HG03342 (cell line): ENCODE results near the gene PRR29.

ENCODE experiments used
- ATAC-seq: cut with Tn5 transposase; IDR thresholded peaks from one replicate; pipeline ENCODE4 v1.9.1; 2021; ENCODE audit warnings: mild to moderate bottlenecking, moderate library complexity; ENCODE audit not compliant: unreplicated experiment

Gene PRR29

DNA sequence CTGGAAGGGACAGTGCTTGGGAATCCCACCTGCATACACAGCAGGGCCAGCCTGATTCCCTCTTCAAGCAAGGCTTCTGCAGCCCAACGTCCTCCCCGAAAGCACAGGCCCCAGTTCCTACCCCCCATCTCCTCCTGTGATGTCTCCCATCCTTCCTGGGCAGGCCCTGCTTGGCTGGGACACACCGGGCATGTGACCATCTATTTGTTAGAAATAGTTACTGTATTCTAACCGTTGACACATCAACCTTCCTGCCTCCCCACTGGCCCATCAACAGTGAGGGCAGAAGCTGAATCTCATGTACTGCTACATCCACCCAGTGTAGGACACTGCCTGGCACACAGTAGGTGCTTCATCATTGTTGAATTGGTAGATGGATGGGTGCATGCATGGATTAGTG lies 10.7 kb downstream of the PRR29 start:
- ATAC-seq: no peak

DNA sequence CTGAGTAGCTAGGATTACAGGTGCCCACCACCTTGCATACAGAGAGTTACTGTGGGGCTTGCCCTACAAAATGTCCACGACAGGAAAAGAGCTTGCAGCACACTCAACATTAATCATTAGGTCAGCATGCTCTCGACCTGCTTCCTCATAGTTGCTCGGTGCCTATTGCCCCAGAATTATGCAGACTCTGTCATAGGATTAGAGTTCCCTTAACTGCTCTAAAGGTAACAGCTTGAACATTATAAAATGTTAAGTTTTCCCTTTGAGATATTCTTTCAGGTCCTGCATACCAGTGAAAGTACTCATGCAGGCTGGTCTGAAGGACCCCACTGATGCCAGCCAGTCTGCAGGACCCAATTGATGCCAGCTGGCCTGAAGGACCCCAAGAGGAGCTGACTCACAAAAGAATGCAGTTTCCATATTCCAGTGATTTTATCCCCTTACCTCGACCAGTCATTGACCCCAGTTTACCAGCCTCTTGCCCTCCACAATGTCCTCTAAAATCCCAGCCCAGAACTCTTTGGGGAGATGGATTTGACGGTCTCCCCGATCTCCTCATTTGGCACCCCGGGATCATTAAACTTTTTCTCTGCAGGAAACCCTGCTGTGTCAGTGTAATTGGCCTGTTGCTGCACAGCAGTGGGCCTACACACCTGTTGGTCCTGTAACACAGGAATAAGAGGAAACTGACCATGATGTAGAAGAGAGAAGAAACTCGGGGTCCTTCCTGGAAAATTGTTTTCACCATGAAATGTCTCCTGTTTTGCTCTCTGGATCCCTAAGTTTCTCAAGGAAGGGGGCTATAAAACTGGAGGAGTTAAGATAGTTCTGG lies 11.6 kb downstream of the PRR29 start:
- no peak for ATAC-seq

DNA sequence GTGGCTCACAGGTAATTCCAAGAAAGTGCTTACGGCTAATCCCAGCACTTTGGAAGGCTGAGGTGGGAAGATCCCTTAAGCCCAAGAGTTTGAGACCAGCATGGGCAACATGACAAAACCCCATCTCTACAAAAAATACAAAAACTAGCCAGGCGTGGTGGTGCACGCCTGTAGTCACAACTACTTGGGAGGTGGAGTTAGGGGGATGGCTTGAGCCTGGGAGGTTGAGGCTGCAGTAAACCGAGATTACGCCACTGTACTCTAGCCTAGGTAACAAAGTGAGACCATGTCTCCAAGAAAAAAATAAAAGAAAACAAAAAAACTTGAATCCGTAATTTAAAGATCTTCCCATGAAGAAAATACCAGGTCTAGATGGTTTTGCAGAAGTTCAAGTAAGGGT lies 17.3 kb downstream of the PRR29 start:
- ATAC-seq: no peak

DNA sequence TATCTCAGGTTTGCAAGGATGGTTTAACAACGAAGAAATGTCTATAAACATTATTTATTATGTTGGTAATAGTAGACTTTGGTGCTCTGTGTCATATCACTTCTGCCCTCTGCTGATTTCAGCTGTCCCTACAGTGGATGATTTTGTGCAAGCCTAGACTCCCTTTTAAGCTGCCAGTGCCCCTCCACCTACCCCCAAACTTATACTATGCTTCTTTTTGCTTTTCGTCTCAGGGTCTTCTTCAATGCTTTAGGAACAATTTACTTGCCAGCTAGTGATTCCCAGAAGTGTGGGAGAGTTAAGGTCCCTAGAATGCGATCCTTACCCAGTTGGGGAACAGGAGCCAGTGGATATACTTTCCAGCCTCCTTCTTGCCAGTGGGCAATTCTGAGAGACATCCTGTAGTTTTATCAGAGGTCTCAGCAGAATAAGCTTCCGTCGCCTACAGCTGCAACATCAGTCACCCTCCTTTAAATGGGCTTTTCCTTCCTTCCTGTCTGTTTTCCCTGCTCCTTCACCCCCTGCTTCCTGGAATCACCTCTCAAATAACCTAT lies 18.2 kb downstream of the PRR29 start:
- ATAC-seq: no peak

DNA sequence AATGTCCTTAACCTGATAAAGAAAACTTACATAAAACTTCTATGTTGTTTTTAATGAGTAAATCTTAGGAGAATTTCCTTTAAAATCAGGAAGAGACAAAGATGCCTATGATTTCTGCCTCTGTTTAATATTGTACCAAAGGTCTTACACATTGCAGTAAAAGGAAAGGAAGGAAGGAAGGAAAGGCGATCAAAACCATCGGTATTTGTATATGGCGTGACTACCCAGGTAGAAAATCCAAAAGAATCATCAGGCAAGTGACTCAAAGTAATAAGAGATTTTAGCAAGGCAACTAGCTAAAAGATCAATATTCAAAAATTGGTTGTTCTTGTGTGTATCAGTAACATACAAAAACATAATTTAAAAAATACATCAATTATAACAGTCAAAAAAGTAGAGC lies 18.8 kb downstream of the PRR29 start:
- no peak for ATAC-seq

DNA sequence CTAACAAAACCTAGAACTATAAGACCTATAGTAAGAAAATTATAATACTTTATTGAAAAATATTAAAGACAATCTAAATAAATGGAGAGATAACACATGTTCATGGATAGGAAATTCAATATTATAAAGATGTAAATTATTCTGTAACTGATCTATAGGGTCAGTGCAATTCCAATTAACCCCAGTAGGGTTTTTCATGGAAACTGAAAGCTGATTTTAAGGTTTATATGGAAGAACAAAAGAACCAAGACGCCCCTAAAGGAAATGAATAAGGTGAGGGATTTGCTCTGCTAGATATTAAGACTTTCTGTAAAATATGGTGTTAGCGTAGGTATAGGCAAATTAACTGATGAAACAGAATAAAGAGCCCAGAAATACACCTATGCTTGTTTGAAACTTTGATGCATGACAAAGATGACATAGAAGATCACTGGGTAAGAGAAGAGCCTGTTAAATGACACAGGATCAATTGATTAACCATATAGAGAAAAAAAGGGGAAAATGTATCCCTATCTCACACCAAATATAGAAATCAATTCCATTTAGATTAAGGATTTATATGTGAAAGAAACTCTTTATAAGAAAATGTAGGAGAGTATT lies 19.3 kb downstream of the PRR29 start:
- no peak for ATAC-seq

DNA sequence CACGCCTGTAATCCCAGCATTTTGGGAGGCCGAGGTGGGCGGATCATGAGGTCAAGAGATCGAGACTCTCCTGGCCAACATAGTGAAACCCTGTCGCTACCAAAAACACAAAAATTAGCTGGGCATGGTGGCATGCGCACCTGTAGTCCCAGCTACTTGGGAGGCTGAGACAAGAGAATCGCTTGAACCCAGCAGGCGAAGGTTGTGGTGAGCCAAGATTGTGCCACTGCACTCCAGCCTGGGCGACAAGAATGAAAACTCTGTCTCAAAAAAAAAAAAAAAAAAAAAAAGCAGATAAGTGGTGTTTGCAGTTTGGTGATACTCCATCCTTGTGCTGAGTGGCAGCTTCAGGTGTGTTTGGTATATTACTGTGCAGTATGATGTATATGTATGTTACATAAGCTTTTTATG lies 21.4 kb downstream of the PRR29 start:
- ATAC-seq: peak; percentile 9

DNA sequence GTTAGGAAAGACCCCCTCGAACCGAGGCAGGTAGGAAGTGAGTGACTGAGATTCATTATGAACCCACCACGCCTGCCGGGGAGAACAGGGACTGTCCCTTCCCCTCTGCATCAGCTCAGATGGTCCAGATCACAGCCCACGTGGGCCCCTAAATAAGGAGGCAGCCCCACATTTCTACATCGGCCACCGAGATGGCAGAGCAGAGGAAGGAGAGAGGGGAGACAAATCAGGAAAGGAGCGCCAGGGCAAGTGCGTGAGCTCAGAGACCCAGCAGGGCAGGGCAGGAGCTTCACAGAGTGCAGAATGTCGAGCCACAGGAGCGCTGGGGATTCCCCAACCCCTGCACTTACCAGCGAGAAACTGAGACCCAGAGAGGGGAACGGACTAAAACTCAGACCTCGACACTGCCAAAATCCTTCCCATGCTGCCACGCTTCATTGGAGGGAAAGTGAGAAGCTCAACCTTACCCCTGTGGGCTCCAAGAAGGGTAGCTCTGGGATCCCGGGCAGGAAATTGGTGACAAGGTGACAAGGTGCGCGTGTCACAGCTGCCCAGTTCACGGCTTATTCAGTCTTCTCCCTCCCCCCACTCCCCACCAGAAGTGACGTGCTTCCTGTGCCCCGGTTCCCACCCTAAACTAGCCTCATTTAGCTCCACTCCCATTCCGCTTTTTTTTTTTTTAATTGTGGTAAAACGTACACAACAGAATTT lies 22.1 kb downstream of the PRR29 start, which contains the start of gene ICAM2:
Gene ICAM2, minus strand, starts transcription at position 578 of the 711 bp plus-strand sequence. CDS start 13,942 bp downstream, outside the sequence.
- peak; percentile 61 for ATAC-seq

DNA sequence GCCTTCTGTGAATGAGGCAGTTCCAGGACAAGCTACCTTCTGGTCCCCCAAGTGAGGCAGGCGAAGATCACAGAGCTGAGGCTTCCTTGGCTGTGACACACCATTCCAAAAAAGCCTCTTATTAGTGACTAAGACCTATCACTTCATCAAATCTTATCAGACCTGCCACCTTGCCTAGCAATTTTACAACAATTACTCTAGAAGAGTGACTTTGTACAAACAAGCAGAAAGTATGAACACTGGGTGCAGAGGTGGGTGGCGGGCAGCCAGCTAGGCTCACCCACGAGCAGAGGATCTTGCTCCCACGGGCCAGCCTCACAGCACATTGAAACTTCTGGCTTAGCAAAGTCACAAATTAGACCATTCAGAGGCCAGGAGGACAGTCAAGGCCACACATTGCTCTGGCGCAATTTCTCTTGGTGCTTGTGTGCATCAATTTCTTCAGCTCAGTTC lies 24.5 kb downstream of the PRR29 start:
- ATAC-seq: no peak

DNA sequence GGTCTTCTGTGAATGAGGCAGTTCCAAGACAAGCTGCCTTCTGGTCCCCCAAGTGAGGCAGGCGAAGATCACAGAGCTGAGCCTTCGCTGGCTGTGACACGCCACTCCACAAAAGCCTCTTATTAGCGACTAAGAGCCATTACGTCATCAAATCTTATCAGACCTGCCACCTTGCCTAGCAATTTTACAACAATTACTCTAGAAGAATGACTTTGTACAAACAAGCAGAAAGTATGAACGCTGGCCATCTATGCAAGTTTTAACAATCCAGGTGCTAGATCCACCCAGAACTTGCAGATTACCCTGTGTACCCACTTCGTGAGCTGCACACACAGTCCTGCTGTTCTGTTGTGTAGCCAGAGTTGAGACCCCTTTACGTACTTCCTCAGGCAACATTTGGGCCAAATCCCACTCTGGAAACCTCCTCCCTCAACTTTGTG lies 26.1 kb downstream of the PRR29 start:
- no peak for ATAC-seq

DNA sequence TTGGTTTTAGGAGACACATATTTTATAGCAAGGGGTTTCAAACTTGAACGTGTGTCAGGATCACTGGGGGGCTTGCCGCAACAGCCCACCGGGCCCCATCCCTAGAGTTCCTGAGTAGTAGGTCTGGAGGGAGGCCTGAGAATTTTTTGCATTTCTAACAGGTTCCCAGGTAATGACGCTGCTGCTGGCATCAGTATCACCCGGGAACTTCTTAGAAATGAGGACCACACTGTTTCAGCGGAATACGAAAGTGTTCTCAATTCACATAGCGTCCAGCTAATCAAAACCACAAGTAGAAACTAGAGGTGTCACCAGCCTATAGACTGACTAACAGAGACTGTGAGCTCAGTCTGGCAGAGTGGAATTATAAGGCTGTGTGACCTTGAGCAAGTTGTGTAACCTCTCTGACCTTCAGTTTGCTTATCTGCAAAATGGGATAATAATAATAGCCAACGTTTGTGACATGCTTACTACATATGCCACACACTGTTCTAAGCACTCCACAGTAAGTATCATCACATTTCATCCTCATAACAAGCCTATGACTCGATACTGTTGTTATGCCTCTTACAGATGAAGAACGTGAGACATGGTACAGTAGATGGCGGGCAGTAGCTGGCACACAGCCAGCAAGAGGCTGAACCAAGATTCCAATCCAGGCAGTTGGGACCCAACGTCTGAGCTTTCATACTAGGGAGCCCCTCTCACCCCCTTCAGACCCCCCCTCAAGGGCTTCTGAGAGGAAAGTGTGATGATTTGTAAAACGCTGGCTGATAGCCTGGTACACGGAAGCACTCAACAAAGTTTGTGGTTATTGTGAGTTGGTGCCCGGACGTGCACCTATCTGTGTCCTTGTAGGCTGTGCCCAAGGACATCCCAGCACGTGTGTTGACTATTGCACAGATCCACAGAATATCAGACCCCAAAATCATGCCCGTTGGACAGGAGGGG lies 26.9 kb downstream of the PRR29 start:
- ATAC-seq: no peak

DNA sequence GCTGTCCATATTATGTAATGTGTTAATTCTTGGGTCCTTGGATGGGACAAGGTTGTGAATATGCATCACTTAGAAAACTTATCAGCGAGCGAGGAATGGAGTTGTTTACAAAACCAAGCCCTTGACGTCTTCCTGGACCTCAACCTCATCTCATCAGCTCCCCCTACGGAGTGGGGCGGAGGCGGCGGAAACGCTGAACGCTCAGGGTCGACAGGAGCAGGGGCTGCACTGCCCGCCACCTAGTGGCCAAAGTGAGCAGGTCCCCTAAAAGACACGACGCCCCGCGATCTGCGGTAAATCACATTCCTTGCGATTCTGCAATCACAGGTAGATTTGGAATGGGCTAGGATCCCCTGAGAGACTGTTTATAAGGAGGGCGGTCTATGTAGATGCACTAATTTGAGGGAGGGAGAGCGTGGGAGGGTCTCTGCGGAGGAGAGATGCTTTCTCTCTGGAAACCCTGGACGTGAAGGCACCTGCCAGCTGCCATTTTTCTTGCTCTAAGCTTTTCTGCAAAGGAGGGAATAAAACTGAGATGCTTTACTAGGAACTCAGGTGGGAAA lies 27.7 kb downstream of the PRR29 start:
- ATAC-seq: peak; percentile 67

DNA sequence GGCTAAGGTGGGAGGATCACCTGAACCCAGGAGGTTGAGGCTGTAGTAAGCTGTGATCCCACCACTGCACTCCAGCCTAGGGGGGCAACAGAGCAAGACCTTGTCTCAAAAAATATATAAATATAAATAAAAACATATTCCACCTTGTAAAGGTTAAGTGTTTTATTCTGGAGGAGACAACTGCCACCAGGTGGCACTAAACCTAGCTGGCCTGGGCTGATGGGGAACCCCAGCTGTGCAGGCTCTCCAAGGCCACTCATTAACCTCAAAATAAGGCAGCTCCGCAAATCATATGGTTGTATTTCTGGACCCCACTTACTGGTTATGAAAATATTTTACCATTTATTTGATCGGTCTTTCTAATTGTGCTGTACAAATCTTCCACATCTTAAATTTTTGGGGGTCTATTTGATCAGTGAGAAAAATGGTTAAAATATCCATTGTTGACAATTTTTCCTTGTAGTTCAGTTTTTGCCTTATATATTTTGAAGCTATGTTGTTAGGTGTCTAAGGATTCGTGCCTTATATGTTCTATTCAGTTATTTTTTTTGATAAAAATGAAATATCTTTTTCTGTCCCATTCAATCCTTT lies 30.8 kb downstream of the PRR29 start:
- no peak for ATAC-seq

DNA sequence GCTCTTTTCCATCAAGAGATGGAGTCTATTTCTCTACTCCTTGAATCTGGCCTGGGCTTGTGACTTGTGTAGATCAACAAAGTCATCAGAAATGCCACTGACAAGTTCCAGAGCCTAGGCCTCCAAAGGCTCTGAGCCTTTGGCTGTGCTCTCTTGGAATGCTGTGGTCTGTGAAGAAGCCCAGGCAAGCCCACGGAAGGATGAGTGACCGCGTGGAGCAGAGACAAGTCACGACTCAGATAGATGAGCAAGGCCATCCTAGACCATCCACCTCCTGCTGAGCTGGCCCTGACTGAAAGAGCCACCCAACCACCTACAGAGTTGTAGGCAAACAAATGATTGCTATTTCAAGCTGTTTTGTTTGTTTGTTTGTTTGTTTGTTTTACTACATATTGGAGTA lies 33.9 kb downstream of the PRR29 start:
- no peak for ATAC-seq

DNA sequence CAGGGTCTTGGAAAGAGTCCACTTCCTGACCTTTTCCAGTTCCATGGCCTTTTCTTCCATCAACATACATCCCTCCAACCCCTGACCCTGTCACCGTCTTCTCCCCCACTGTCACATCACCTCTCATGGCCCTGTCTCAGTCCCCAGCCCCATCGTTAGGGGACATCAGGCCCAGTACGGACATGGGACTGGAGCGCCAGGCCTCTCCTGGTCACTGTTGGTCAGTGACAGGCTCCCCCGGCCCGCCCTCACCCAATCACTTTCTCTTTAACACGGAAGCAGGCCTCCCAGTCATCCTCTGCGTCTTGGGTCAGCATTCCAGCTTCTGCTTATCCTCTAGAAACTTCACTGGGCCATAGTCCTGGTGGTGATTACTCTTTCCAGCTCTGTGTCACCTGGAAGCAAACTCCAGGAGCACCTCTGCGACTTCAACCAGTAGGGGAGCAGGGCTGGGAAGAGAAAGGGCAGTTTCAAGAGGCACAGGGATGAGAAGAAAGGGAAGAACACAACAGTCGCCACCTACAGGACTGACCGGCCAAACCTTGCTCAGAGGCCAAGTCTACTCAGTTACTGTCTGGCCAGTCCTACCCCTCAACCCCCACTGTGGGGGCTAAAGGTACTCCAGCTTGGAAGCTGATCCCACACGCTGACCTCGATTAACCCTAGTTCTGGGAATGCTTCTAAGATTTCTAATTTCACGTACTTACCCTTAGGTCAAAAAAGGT lies 38.2 kb downstream of the PRR29 start:
- ATAC-seq: no peak

DNA sequence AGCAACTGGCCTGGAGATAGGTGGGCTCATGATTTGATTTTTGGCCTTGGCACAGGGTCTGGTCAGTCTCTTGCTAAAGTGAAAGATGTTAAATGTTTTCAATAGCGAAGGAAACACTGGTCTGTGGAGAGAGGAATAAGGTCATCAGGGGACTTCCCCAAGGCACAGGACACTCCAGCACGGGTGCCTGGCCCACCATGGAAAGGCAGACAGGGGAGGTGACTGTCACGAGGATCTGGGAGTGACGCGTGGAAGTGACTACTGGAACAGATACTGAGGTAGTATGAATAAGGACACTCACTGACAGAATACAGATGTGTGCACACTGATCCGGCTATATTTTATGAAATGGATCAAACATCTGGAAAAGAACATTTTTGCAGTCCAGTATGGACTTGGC lies 39.0 kb downstream of the PRR29 start:
- ATAC-seq: no peak

DNA sequence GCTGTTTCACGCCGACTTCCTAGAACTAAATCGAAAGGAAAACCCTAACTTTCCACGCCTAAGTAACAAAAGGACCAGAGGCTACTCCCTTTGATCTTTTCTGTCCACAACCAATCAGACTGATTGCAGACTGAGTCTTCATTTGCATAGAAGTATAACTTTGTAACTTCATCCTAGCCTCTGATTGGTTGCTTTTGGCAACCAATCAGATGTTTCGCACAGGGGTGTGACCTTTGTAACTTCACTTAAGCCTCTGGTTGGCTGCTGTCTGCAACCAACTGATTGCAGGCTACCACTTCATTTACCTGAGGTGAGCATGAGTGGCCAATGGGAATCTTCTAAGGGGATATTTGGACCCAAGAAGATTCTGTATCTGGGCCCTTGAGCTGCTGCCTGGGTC lies 39.7 kb downstream of the PRR29 start:
- ATAC-seq: no peak

DNA sequence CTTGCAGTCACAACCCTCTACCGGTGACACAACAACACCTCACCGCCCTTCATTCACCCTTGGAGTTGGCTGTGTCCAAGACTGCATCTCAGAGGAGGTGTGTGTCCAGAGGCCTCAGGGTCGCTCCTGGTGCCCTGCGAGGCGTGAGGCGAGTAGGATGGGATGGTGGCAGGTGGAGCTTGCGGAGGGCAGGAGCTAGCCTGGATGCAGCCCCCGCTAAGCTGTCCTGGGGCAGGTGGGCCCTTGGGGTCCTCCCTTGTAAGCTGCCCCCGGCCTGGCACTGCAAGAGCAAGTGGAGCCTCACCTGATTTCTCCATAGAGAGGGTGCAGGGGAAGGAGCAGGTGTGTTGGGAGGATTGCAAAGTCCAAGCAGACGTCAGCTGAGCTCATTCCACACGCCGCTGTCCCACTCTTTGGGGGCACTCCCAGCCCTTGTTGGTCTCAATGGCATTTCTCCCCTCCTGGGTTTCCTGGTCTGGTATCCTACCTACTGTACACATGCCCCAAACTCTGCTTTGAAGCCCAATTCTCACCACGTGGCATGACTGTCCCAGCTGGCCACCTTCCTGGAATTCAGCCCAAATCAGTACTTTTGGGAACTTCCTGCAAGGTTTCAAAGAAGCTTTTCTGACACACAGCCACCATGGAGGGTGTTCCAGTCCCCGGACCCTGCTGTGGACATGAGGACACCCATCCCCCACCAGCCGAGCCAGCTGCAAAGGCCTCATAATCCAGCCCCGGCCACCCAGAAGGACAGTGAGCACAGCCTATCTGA lies 40.4 kb downstream of the PRR29 start:
- ATAC-seq: no peak
